ENCODE results near the gene SEPHS2.

The SEPHS2 gene

DNA sequence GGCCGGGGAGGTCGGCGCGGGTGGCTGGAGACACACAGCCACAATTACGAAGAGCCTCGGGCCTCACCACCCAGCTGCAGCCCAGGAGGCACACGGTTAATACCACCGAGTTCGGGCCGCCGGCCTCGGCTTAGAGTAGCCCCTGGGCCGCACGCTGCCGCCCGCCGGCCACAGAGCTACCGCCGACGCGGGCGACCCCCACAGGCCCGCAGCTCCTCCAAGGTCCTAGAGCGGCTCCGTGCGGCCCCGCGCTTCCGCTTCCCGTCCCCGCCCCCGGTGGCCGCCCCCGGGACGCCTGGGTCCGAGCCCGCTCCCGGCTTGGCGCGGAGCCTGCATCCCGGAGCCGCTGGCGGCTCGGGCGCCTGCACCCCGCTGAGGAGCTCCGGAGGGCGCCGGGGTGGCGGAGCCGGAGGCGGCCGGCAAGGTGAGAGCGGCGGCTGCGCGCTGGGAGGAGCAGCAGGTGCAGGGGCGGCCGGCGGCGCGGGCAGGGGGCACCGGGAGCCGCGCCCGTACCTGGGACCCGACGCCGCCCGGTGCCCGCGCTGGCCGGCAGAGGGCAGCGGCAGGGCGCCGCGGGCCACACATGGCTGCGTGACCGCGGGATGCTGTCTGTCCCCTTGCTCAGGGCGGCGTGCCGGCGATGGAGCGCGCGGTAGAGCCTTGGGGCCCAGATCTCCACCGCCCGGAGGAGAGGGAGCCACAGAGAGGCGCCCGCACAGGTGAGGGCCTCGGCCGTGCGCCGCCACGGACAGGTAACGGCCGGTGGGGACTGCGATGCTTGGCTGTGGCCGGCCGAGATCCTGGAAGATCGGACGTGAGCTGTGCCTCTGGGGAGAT is 50.3 kb downstream of the SEPHS2 start, which contains the start of gene ZNF48 (continued):
- peak; percentile 58 for TF ChIP-seq ZNF398 (tag by site-specific recombination; IDR thresholded peaks at IDR 0.05)
- peak; percentile 31; the same call in 1 of the 2 replicates for TF ChIP-seq ZNF10 (tag by site-specific recombination; IDR thresholded peaks at IDR 0.05)
- no peak; the same call in 1 of the 2 replicates for TF ChIP-seq ZNF221 (tag by site-specific recombination; IDR thresholded peaks at IDR 0.05; ENCODE audit: borderline replicate concordance)
- TF ChIP-seq ZNF175 (tag by site-specific recombination; IDR thresholded peaks at IDR 0.05): no peak
- no peak for TF ChIP-seq RBAK (tag by site-specific recombination; IDR thresholded peaks at IDR 0.05)
- TF ChIP-seq ZSCAN18 (tag by site-specific recombination; IDR thresholded peaks at IDR 0.05): peak; percentile 43
- no peak for TF ChIP-seq PRDM2 (tag by site-specific recombination; IDR thresholded peaks at IDR 0.05; ENCODE audit: borderline replicate concordance)
- TF ChIP-seq ZNF510 (tag by site-specific recombination; IDR thresholded peaks at IDR 0.05; ENCODE audit: insufficient replicate concordance): no peak
- TF ChIP-seq ZNF37A (tag by site-specific recombination; IDR thresholded peaks at IDR 0.05): no peak
- peak; percentile 94 for TF ChIP-seq KLF17 (tag by site-specific recombination; IDR thresholded peaks at IDR 0.05)
- peak; percentile 81; the same call in 1 of the 2 replicates for TF ChIP-seq ZNF785 (tag by site-specific recombination; IDR thresholded peaks at IDR 0.05)
- no peak for TF ChIP-seq ZNF274 (IDR thresholded peaks at IDR 0.05; ENCODE audit: low read length)
- no peak for TF ChIP-seq ZNF274 (tag by site-specific recombination; IDR thresholded peaks at IDR 0.05; ENCODE audit: borderline replicate concordance)
- peak; percentile 54; the same call in 1 of the 2 replicates for TF ChIP-seq ZBTB7A (tag by site-specific recombination; IDR thresholded peaks at IDR 0.05; ENCODE audit: low read depth)
- TF ChIP-seq EGR2 (tag by site-specific recombination; IDR thresholded peaks at IDR 0.05; ENCODE audit: low read depth): peak; percentile 77
- TF ChIP-seq ZNF16 (tag by site-specific recombination; IDR thresholded peaks at IDR 0.05; ENCODE audit: low read depth): no peak
- no peak for TF ChIP-seq ZNF174 (tag by site-specific recombination; IDR thresholded peaks at IDR 0.05)
- no peak for TF ChIP-seq MYNN (tag by site-specific recombination; IDR thresholded peaks at IDR 0.05; ENCODE audit: borderline replicate concordance)
- no peak for TF ChIP-seq ZNF211 (tag by site-specific recombination; IDR thresholded peaks at IDR 0.05; ENCODE audit: low read depth)
- TF ChIP-seq PRDM4 (tag by site-specific recombination; IDR thresholded peaks at IDR 0.05): peak; percentile 60
- peak; percentile 92 for TF ChIP-seq ZXDB (tag by site-specific recombination; IDR thresholded peaks at IDR 0.05)
- TF ChIP-seq ZNF596 (tag by site-specific recombination; IDR thresholded peaks at IDR 0.05): peak; percentile 55; the same call in 1 of the 2 replicates
- no peak for TF ChIP-seq ZNF837 (tag by site-specific recombination; IDR thresholded peaks at IDR 0.05)
- no peak for TF ChIP-seq ZNF623 (tag by site-specific recombination; IDR thresholded peaks at IDR 0.05)
- no peak for TF ChIP-seq ZNF654 (tag by site-specific recombination; IDR thresholded peaks at IDR 0.05; ENCODE audit: low read depth)
- peak; percentile 67; the same call in 1 of the 2 replicates for TF ChIP-seq ZNF777 (tag by site-specific recombination; IDR thresholded peaks at IDR 0.05; ENCODE audit: borderline replicate concordance)
- TF ChIP-seq ZNF610 (tag by site-specific recombination; IDR thresholded peaks at IDR 0.05; ENCODE audit: borderline replicate concordance): peak; percentile 75

All from HEK293 (cell line).